Stimulated activated CD8-positive, alpha-beta memory T cell treated with anti-CD3 and anti-CD28 coated beads, Interleukin-7, amount 100 ng/mL, for 24 hours (primary cell): ENCODE results near the gene EMD.

ENCODE experiments used
- DNase-seq: peaks from one replicate; pipeline ENCODE4 v3.0.0-alpha.2; 2020; ENCODE audit warnings: low read depth

Gene EMD

DNA sequence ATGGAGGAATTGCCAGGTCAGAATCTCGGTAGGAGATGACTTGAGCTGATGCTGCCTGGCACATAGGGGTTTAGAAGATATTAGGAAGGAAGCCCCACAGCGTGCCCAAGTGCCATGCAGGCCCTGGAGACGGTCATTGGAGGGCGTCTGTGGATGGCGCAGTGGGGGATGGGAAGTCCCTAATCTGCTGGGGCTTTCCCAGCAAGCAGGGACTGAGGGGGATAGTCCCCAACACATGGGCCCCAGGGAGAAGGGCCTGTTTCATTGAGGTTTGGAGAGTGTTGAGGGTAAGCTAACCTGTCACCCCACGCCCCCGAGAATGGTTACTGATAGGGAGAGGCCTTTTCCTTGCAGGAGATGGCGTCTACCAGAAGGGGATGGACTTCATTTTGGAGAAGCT, 40.1 kb downstream of the EMD start:
- no peak for DNase-seq

DNA sequence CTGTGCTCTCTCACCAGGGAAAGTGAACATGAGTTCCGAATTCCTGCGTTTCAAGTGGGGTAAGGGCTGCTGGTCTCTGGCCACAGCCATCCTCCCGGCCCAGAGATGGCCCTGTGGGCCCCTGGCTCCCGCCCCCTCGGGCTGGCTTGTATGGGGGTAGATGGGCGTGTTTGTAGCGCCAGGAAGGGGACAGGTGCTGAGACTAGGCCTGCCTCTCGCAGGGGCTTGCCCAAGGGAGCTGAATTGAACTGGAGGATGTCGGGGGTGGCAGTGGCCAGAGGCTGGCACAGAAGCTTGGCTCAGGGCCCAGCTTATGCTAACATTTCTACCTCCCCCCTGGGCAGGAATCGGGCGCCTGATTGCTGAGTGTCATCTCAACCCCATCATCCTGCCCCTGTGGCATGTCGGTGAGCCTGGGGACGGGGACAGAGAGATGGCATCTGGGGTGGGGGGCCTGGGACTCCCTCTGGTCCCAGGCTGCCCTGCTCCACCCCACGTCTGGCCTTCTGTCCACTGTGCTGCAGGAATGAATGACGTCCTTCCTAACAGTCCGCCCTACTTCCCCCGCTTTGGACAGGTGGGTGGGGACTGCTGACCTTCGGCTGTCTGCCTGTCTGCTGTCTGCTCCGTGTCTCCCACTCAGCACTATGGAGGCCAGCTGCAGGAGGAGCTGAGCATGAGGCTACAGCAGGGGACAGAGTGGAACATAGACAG, 40.8 kb downstream of the EMD start:
- no peak for DNase-seq

DNA sequence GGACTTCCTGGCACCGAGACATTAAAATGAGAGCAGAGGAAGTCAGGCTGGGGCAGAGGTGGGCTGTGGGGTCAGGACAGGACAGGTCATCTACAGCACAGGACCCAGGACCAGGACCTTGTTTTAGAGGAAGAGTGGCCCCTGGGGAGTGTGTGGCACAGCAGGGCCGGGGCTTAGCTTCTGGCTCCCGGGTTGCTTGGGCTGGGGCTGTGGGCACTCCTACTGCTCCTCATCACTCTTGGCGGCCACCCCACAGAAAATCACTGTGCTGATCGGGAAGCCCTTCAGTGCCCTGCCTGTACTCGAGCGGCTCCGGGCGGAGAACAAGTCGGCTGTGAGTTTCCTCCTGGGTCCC, 41.3 kb downstream of the EMD start:
- no peak for DNase-seq

DNA sequence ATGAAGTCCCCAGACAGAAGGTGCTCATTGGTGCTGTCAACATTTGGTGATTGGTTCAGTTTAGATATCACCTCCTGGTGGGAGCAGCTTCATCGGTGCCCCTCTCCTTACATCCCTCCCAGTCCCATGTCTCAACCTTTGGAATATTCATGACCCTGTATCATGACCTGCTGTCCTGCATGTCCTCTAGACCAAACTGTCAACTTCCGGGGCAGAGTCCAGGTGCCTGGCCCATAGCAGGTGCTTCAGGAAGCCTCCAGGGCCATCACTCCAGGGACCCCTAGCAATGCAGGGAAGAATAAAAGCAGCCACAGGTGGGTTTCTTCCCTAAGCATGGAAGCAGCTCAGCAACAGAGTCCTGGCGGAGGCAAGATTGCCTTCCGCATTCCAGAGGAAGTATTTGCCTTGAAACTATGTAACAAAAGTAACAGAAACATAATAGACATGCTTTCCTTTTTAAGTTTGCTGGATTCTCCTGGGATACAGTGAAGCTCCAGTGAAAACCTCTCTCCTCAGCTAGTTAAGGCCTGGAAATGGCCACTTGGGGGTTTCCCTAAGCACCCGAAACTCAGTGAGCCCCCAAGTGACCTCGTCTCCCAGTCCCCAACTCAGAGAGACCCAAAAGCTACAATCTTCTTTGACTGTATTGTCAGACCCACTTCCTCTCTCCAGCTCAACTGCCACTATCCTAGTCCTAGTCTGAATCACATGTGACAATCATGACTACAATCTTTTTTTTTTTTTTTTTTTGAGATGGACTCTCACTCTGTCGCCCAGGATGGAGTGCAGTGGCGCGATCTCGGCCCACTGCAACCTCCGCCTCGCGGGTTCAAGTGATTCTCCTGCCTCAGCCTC, 48.0 kb downstream of the EMD start:
- no peak for DNase-seq

DNA sequence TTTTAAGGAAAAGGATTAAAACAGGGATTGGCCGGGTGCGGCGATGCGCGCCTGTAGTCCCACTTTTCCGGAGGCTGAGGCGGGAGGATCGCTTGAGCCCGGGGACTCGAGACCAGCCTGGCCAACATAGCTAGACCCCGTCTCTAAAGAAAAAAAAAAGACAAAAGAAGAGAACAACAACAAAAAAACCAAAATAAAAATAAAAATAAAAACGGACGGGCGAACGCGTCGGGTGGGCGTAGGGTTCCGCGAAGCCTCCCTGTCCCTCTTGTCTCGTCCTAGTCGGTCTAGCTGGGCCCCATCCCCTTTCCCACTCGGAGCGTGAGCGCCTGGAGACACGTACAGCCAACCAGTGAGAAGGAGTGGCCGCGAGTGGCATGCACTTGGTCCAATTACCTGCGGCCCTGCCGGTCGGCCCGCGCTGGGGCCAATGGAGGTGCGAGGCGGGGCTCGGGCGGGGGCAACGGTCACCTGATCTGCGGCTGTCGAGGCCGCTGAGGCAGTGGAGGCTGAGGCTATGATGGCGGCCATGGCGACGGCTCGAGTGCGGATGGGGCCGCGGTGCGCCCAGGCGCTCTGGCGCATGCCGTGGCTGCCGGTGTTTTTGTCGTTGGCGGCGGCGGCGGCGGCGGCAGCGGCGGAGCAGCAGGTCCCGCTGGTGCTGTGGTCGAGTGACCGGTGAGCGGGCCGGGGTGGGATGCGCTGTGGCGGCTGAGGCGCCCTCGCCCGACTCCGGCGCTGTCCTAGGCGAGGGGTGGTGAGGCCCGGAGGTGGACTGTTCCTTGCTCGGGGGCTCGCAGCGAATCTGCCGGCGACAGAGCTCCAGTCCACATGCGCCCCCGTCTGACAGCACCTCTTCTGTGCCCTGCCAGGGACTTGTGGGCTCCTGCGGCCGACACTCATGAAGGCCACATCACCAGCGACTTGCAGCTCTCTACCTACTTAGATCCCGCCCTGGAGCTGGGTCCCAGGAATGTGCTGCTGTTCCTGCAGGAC, 49.4 kb downstream of the EMD start, which contains the start of gene ATP6AP1:
ATP6AP1 (plus strand) TSS at position 502 of the 996 bp plus-strand sequence; CDS start at position 518, 16 bp downstream.
- DNase-seq, result peak; percentile 64

DNA sequence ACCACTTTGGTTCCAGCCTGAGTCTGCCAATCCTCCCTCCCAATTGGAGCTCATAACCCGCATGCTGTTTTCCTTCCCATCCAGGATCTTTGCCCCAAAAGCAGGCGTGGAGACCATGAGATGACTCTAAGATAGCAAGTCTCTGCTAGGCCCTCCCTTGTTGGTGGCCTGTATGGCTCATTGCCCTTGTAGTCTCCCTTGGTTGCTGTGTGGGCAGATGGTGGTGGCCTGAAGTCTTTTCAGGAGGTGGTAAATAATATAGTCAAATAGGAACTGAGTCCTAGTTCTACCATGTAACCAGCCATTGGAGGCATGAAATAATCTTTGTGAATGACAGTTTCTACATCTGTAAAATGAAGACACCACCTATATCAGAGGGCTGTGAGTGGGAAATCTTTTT, 50.6 kb downstream of the EMD start:
- no peak for DNase-seq

DNA sequence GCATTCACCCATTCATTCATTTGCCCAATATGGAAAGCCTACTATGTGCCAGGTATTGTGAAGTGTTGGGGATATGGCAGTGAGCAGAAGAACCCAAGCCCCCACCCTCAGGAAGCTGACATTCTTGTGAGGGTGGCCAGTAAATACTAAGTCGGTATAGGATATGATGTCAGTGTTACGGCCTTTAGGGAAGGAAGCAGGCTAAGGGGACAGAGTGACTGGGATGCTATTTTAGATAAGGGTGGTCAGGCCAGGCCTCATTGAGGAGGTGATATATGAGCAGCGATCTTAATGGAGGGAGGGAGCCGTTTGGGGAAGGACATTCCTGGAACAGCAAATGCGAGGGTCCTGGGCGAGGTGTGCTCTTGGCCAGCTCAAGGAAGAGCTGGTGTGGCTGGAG, 51.4 kb downstream of the EMD start:
- no peak for DNase-seq

DNA sequence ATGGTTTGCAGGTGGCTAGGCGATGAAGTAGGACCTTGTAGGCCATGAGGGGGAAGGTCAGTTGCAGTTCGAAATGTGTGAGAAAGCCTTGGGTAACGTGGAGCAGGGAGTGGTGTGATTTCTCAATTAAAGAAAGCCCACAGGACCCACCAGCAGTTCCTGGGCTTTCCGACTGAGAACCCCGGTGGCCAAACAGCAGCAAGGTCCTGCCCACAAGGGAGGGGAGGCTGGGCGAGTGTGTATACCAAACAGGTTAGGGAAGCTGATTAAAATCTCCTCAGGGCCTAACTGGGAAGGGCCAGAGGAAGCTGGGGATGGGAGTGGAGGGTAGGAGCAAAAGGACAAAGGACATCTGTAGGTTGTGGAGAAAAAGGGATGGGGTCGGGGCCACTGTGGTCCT, 51.8 kb downstream of the EMD start:
- DNase-seq, result no peak
